Left ventricle myocardium inferior (tissue), 1 donor: ENCODE data around the gene CNTNAP2. TPM values are rescaled to one million over a fixed set of nuclear protein-coding genes. Genes with fewer than 3 reads are reported as not detected.
"Not testable (repeated sequence)": the region's sequence is repeated elsewhere in the genome, so short reads cannot be mapped to it uniquely, and the experiment has no call there.

Experiments
- DNase-seq: peaks from one replicate; pipeline ENCODE4 v3.0.0-alpha.2; 2020
- H3K27ac ChIP-seq: fragments of 200-600 bp; replicated peaks from 2 replicates; pipeline ENCODE4 v1.8.0; 2021
- H3K27me3 ChIP-seq: fragments of 200-600 bp; 2 replicates; pipeline ENCODE4 v1.8.0; 2021; ENCODE audit warnings: low read depth
- H3K36me3 ChIP-seq: fragments of 200-600 bp; 2 replicates; pipeline ENCODE4 v1.8.0; 2021
- H3K4me1 ChIP-seq: fragments of 200-600 bp; 2 replicates; pipeline ENCODE4 v1.8.0; 2021
- H3K4me3 ChIP-seq: fragments of 200-600 bp; 2 replicates; pipeline ENCODE4 v1.8.0; 2021; ENCODE audit warnings: mild to moderate bottlenecking, moderate library complexity
- H3K9me3 ChIP-seq: fragments of 200-600 bp; replicated peaks from 2 replicates; pipeline ENCODE4 v1.8.0; 2021
- CTCF ChIP-seq: fragments of 200-600 bp; IDR thresholded peaks from 2 replicates; pipeline ENCODE4 v1.8.0; 2021; ENCODE audit warnings: antibody characterized with exemption, mild to moderate bottlenecking, borderline replicate concordance
- intact Hi-C: fragments of 100-400 bp; cut with micrococcal nuclease; formaldehyde crosslinking; loops from one replicate; pipeline ENCODE4 v1.11.0; 2022
- total RNA-seq: library from RNA; stranded (reverse); fragmentation: NEBNext Ultra II Directional; extraction: Animal tissue kit (Norgen Biotek cat#: 25700); gene quantifications from one replicate; pipeline ENCODE4 v1.2.1, GENCODE V29; 2021
- donor health status: DM: no; HTN: yes; CAD: no; lungs with severe emphysema.

CNTNAP2 gene
- total RNA-seq, 1 donor from 2014 or later: 0.99 TPM

DNA sequence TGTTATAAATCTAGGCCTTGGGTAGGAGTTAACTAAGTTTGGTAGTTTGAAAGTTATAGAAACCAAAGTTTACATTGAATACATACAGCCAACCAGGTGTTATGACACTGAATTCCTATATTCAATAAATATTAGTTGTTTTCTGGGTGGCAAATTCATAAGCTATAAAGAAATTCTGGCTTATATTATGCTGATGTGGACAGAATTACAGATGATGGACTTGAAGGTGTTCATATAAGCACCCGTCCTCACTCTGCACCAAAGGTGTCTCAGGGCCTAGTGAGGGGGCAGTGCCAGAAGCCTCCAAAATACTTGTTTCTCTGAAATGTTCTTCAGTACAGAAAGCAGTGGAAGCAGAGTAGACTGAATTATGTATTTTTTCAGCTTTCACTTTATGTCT is 973.0 kb downstream of the CNTNAP2 start:
- TF ChIP-seq CTCF: no peak
- intact Hi-C loops: no loop called here
- Histone ChIP-seq H3K4me1 (no peaks in the 10 kb centered on the region), H3K27ac (no peak overlapping the region), H3K36me3 (no peaks in the 10 kb centered on the region), H3K27me3 (no peaks in the 10 kb centered on the region), H3K4me3 (no peak overlapping the region), H3K9me3 (peaks cover 8% of the 10 kb centered on the region)
- DNase-seq: no peak

GRCh38 chr7:147096629-147097028 is 980.0 kb downstream of the CNTNAP2 start:
- no peak for TF ChIP-seq CTCF
- intact Hi-C loops: no loop called here

DNA sequence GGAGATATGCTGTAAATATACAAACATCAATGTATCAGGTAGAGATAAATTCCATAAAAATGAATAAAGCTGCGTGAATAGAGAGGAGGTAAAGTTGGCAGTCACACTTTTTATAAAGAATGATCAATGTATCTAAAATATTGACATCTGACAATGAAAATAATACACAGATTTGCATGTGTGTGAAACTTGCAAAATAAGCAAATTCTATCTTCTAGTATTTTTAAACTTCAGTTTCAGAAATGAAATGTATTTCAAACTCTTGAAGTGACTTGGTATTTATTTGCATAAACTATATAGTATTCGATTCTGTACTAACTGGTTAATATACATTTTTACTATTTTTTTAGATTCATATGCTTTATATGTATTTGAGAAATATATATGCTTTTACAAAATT is 986.6 kb downstream of the CNTNAP2 start:
- no peak for DNase-seq
- TF ChIP-seq CTCF: no peak
- Histone ChIP-seq H3K27me3 (no peaks in the 10 kb centered on the region), H3K9me3 (peaks cover 13% of the 10 kb centered on the region), H3K4me1 (no peaks in the 10 kb centered on the region), H3K27ac (no peak overlapping the region), H3K36me3 (no peaks in the 10 kb centered on the region), H3K4me3 (no peak overlapping the region)
- intact Hi-C loops: no loop called here

More at GRCh38 chr7:147096629-147097028, 980.0 kb downstream of the CNTNAP2 start:
- Histone ChIP-seq H3K4me1 (no peaks in the 10 kb centered on the region), H3K36me3 (no peaks in the 10 kb centered on the region), H3K4me3 (no peak overlapping the region), H3K9me3 (peaks cover 16% of the 10 kb centered on the region), H3K27ac (no peak overlapping the region), H3K27me3 (no peaks in the 10 kb centered on the region)
- no peak for DNase-seq

DNA sequence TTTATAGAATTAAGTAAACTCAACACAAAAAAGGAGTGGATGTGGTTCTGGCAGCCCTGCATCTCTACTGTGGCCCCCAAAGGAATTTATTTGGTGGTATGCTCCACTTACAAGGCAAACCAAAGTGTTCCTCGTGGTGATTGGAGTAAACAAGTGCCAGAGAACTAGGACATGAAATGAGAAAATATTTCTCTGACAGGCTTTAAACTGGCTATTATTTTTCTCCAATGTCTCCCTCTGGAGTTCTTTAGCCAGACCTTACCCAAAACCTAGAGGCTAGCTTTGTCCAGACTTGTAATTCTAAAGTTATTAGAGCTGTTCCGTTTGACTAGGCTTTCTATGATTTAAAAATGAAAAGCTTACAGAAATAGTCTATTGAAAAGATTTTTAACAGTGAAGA is 990.1 kb downstream of the CNTNAP2 start:
- no peak for DNase-seq
- Histone ChIP-seq H3K36me3 (no peaks in the 10 kb centered on the region), H3K27me3 (no peaks in the 10 kb centered on the region), H3K4me3 (no peak overlapping the region), H3K4me1 (no peaks in the 10 kb centered on the region), H3K27ac (no peak overlapping the region), H3K9me3 (peaks cover 27% of the 10 kb centered on the region)
- no peak for TF ChIP-seq CTCF
- intact Hi-C loops: no loop called here

DNA sequence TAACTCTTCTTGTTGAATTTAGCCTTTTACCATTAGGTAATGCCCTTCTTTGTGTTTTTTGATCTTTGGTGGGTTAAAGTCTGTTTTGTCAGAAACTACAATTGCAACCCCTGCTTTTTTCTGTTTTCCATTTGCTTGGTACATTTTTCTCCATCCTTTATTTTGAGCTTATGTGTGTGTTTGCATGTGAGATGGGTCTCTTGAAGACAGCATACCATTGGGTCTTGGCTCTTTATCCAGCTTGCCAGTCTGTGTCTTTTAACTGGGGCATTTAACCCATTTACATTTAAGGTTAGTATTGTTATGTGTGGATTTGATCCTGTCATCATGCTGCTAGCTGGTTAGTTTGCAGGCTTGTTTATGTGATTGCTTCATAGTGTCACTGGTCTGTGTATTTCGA is 997.9 kb downstream of the CNTNAP2 start:
- H3K9me3 ChIP-seq: peaks cover 74% of the 10 kb centered on the region
- H3K4me3 ChIP-seq, H3K36me3 ChIP-seq, DNase-seq, H3K27me3 ChIP-seq, intact Hi-C loops, H3K27ac ChIP-seq, H3K4me1 ChIP-seq: not testable (repeated sequence)

GRCh38 chr7:147136352-147136751 is 1019.8 kb downstream of the CNTNAP2 start:
- H3K27me3 ChIP-seq: no peaks in the 10 kb centered on the region
- intact Hi-C loops: no loop called here
- no peak overlapping the region for H3K4me3 ChIP-seq
- H3K9me3 ChIP-seq: no peaks in the 10 kb centered on the region
- no peaks in the 10 kb centered on the region for H3K36me3 ChIP-seq
- no peaks in the 10 kb centered on the region for H3K4me1 ChIP-seq
- DNase-seq: no peak
- no peak for TF ChIP-seq CTCF
- H3K27ac ChIP-seq: no peak overlapping the region
